ENCODE data around the gene TRMT61A. TPM values are rescaled to one million over a fixed set of nuclear protein-coding genes. Genes with fewer than 3 reads are reported as not detected.

TRMT61A gene
- total RNA-seq, 6 experiments from 2014 or later: 12.0 to 14.9 (median 13.4) TPM

GRCh38 chr14:103502877-103503276, 26.1 kb upstream of the TRMT61A start:
- TF ChIP-seq, protein P1, sequence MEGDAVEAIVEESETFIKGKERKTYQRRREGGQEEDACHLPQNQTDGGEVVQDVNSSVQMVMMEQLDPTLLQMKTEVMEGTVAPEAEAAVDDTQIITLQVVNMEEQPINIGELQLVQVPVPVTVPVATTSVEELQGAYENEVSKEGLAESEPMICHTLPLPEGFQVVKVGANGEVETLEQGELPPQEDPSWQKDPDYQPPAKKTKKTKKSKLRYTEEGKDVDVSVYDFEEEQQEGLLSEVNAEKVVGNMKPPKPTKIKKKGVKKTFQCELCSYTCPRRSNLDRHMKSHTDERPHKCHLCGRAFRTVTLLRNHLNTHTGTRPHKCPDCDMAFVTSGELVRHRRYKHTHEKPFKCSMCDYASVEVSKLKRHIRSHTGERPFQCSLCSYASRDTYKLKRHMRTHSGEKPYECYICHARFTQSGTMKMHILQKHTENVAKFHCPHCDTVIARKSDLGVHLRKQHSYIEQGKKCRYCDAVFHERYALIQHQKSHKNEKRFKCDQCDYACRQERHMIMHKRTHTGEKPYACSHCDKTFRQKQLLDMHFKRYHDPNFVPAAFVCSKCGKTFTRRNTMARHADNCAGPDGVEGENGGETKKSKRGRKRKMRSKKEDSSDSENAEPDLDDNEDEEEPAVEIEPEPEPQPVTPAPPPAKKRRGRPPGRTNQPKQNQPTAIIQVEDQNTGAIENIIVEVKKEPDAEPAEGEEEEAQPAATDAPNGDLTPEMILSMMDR (IDR thresholded peaks at IDR 0.05): no peak
- H3K27me3 Mint-ChIP-seq (ENCODE audit: insufficient read depth): peaks cover 11% of the 10 kb centered on the region
- peaks cover 43% of the 10 kb centered on the region for H3K36me3 Mint-ChIP-seq (ENCODE audit: low read depth)
- H3K27ac Mint-ChIP-seq: peak overlapping the region; percentile 14; the same call in 1 of the 2 replicates
- no peak for DNase-seq
- H3K4me1 Mint-ChIP-seq (ENCODE audit: low read depth): peaks cover 18% of the 10 kb centered on the region
- no peaks in the 10 kb centered on the region for H3K9me3 Mint-ChIP-seq
- H3K4me3 Mint-ChIP-seq: no peak overlapping the region

DNA sequence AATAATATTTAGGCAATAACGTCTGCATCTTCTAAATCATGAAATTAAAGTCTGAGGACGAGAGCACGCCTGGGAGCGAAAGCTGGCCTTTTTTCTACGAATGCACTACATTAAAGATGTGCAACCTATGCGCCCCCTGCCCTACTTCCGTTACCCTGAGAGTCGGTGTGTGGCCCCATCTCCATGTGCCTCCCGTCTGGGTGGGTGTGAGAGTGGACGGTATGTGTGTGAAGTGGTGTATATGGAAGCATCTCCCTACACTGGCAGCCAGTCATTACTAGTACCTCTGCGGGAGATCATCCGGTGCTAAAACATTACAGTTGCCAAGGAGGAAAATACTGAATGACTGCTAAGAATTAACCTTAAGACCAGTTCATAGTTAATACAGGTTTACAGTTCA, 25.7 kb upstream of the TRMT61A start:
- DNase-seq: no peak
- no peak overlapping the region for H3K4me3 Mint-ChIP-seq
- no peak overlapping the region for H3K27ac Mint-ChIP-seq
- TF ChIP-seq, protein P1 (IDR thresholded peaks at IDR 0.05): no peak
- peaks cover 11% of the 10 kb centered on the region for H3K27me3 Mint-ChIP-seq (ENCODE audit: insufficient read depth)
- H3K4me1 Mint-ChIP-seq (ENCODE audit: low read depth): peaks cover 18% of the 10 kb centered on the region
- H3K36me3 Mint-ChIP-seq (ENCODE audit: low read depth): peaks cover 43% of the 10 kb centered on the region
- H3K9me3 Mint-ChIP-seq: no peaks in the 10 kb centered on the region

DNA sequence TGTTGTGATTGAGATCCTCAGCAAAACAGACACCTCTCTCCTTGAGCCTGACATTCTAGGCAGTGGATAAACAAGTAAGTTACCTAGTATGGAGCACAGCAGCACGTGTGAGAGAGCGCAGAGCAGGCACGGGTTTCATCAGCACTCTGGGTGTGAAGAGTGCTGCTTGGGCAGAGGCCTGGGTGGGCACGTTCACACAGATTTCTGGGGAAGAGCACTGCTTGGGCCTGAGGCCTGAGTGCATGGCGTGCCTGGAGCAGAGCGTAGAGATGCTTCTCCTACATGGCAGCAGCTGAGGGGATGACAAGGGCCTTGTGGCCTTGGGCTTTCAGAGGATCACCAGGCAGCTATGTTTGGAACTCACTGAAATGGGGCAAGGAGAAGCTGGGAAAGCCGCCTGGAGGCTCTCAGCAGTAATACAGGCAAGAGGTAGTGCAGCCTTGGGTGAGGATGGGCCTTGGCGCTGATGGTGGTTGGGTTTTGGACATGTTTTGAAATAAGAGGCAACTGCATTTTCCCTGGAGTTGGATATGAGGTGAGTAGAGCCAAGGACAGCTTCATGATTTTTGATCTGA, 23.9 kb upstream of the TRMT61A start:
- Mint-ChIP-seq H3K36me3 (ENCODE audit: low read depth) (peaks cover 55% of the 10 kb centered on the region), H3K4me3 (no peak overlapping the region), H3K9me3 (no peaks in the 10 kb centered on the region), H3K27ac (peak overlapping the region; percentile 57), H3K4me1 (ENCODE audit: low read depth) (peaks cover 13% of the 10 kb centered on the region), H3K27me3 (ENCODE audit: insufficient read depth) (peaks cover 11% of the 10 kb centered on the region)
- TF ChIP-seq, protein P1 (IDR thresholded peaks at IDR 0.05): peak; percentile 47
- no peak for DNase-seq

- TF ChIP-seq, protein P1 (IDR thresholded peaks at IDR 0.05): 0 out of 2 replicates have a peak, but pooled peaks have one; percentile 9
- Mint-ChIP-seq H3K27me3 (ENCODE audit: insufficient read depth) (peaks cover 15% of the 10 kb centered on the region), H3K4me1 (ENCODE audit: low read depth) (no peaks in the 10 kb centered on the region), H3K9me3 (no peaks in the 10 kb centered on the region), H3K36me3 (ENCODE audit: low read depth) (peaks cover 53% of the 10 kb centered on the region), H3K27ac (no peak overlapping the region), H3K4me3 (no peak overlapping the region)
- no peak for DNase-seq
Observed at GRCh38 chr14:103507751-103508150, 21.2 kb upstream of the TRMT61A start.

DNA sequence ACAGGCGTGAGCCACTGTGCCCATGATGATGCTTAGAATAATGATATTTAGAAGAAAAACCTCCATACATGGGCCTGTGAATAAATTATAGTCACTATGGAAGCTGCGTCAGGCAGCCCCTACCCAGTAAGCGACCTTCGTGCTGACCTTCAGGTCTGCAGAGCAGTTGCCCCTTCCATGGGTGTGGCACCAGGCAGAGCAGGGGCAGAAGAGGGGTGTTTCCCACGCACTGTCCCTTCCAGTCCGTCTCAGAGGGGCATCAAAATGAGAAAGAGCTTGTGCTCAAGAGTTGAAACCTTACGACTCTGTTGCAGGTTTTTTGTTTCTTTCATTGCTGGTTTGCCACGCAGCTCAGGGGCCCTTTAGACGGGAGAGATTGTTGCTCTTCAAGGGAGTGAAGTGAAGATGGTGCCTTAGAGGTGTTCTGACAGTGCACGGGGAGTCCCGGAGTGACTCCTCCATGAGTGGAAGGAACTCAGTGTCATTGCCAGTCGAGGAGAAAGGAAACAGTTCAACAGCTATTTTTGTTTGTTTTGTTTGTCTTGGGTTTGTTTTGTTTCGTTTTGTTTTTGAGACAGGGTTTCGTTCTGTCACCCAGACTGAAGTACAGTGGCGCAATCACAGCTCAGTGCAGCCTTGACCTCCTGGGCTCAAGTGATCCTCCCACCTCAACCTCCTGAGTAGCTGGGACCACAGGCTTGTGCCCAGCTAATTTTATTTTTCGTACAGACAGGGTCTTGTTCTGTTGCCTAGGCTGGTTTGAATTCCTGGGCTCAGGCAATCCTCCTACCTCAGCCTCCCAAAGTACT, 20.3 kb upstream of the TRMT61A start:
- TF ChIP-seq, protein P1 (IDR thresholded peaks at IDR 0.05): no peak
- Mint-ChIP-seq H3K27ac (peak overlapping the region; percentile 4; the same call in 1 of the 2 replicates), H3K4me3 (no peak overlapping the region; the same call in 1 of the 2 replicates)

More for the DNA sequence above, 20.3 kb upstream of the TRMT61A start:
- no peak for DNase-seq
- H3K36me3 Mint-ChIP-seq (ENCODE audit: low read depth): peaks cover 45% of the 10 kb centered on the region
- H3K27me3 Mint-ChIP-seq (ENCODE audit: insufficient read depth): peaks cover 15% of the 10 kb centered on the region
- H3K9me3 Mint-ChIP-seq: no peaks in the 10 kb centered on the region
- no peaks in the 10 kb centered on the region for H3K4me1 Mint-ChIP-seq (ENCODE audit: low read depth)

Measured in HFFc6 (cell line).